WTC11 (cell line): ENCODE results near the gene MAGI2. TPM values are rescaled to one million over a fixed set of nuclear protein-coding genes. Genes with fewer than 3 reads are reported as not detected.

Experiments
- ATAC-seq: fragments of 200-7000 bp; cut with Tn5 transposase; 2 replicates; pipeline ENCODE4 v1.10.0; 2021; ENCODE audit warnings: mild to moderate bottlenecking, moderate library complexity
- CTCF ChIA-PET: fragments of 300-600 bp; sonication (Branson Sonifier 250); formaldehyde crosslinking; loops from one replicate; lab custom pipeline; 2021; ENCODE audit warnings: antibody characterized with exemption; lab: Charles Lee
- POLR2A ChIA-PET: fragments of 350-600 bp; sonication (Branson Sonifier 250); formaldehyde crosslinking; loops from one replicate; lab custom pipeline; 2021; ENCODE audit warnings: antibody characterized with exemption; lab: Charles Lee
- DNase-seq: peaks from one replicate; pipeline ENCODE4 v3.0.0; 2021; ENCODE audit warnings: low spot score
- H3K27ac Mint-ChIP-seq: 2 replicates; pipeline ENCODE4 v1.8.0; 2021; ENCODE audit warnings: mixed read lengths
- H3K27me3 Mint-ChIP-seq: 2 replicates; pipeline ENCODE4 v1.8.0; 2021; ENCODE audit warnings: low read depth, mild to moderate bottlenecking, moderate library complexity, mixed read lengths
- H3K36me3 Mint-ChIP-seq: 2 replicates; pipeline ENCODE4 v1.8.0; 2021; ENCODE audit warnings: mixed read lengths
- H3K4me1 Mint-ChIP-seq: 2 replicates; pipeline ENCODE4 v1.8.0; 2022; ENCODE audit warnings: mixed read lengths
- H3K4me3 Mint-ChIP-seq: 2 replicates; pipeline ENCODE4 v1.8.0; 2021; ENCODE audit warnings: mild to moderate bottlenecking, moderate library complexity, mixed read lengths
- H3K9me3 Mint-ChIP-seq: 2 replicates; pipeline ENCODE4 v1.8.0; 2021; ENCODE audit warnings: mixed read lengths
- ATF2 ChIP-seq: sonication (generic); formaldehyde crosslinking; IDR thresholded peaks from 2 replicates; pipeline ENCODE4 v1.8.1; 2022; ENCODE audit warnings: low read depth, missing genetic modification reagents, borderline replicate concordance
- CREB1 ChIP-seq: sonication (generic); formaldehyde crosslinking; IDR thresholded peaks from 2 replicates; pipeline ENCODE4 v1.8.0; 2023; ENCODE audit warnings: mild to moderate bottlenecking, missing genetic modification reagents
- CTCF ChIP-seq: fragments of 200-600 bp; IDR thresholded peaks from 2 replicates; pipeline ENCODE4 v1.8.0; 2022; ENCODE audit warnings: antibody characterized with exemption
- E2F1 ChIP-seq: sonication (generic); formaldehyde crosslinking; IDR thresholded peaks from 2 replicates; pipeline ENCODE4 v1.8.0; 2022; ENCODE audit warnings: mild to moderate bottlenecking, missing genetic modification reagents
- JUN ChIP-seq: sonication (generic); formaldehyde crosslinking; IDR thresholded peaks from 2 replicates; pipeline ENCODE4 v1.8.0; 2023; ENCODE audit warnings: mild to moderate bottlenecking, missing genetic modification reagents
- MYBL2 ChIP-seq: sonication (generic); formaldehyde crosslinking; IDR thresholded peaks from 2 replicates; pipeline ENCODE4 v1.8.1; 2023; ENCODE audit warnings: mild to moderate bottlenecking, moderate library complexity, missing genetic modification reagents
- OVOL2 ChIP-seq: fragments of 250-450 bp; sonication (Bioruptor Pico); IDR thresholded peaks from 2 replicates; pipeline ENCODE4 v1.9.0; 2021; ENCODE audit warnings: mild to moderate bottlenecking, borderline replicate concordance
- PREB ChIP-seq: sonication (generic); formaldehyde crosslinking; IDR thresholded peaks from 2 replicates; pipeline ENCODE4 v1.8.1; 2022; ENCODE audit warnings: mild to moderate bottlenecking, missing genetic modification reagents, moderate library complexity, borderline replicate concordance
- PRRX2 ChIP-seq: fragments of 250-450 bp; sonication (Bioruptor Pico); IDR thresholded peaks from 2 replicates; pipeline ENCODE4 v1.8.0; 2021; ENCODE audit warnings: mild to moderate bottlenecking
- RORB ChIP-seq: fragments of 250-450 bp; sonication (Bioruptor Pico); IDR thresholded peaks from 2 replicates; pipeline ENCODE4 v1.9.0; 2021; ENCODE audit warnings: mild to moderate bottlenecking
- SMAD3 ChIP-seq: sonication (generic); formaldehyde crosslinking; IDR thresholded peaks from 2 replicates; pipeline ENCODE4 v1.8.0; 2022; ENCODE audit warnings: missing genetic modification reagents, mild to moderate bottlenecking, borderline replicate concordance
- TCF7 ChIP-seq: sonication (generic); formaldehyde crosslinking; IDR thresholded peaks from 2 replicates; pipeline ENCODE4 v1.8.0; 2022; ENCODE audit warnings: mild to moderate bottlenecking, low read depth, missing genetic modification reagents, moderate library complexity
- TP53 ChIP-seq: sonication (generic); formaldehyde crosslinking; IDR thresholded peaks from 2 replicates; pipeline ENCODE4 v1.8.1; 2023; ENCODE audit warnings: mild to moderate bottlenecking, missing genetic modification reagents
- ZBTB21 ChIP-seq: sonication (generic); formaldehyde crosslinking; IDR thresholded peaks from 2 replicates; pipeline ENCODE4 v1.8.1; 2023; ENCODE audit warnings: mild to moderate bottlenecking, missing genetic modification reagents, borderline replicate concordance
- ZNF416 ChIP-seq: fragments of 250-450 bp; sonication (Bioruptor Pico); IDR thresholded peaks from 2 replicates; pipeline ENCODE4 v1.9.0; 2021; ENCODE audit warnings: mild to moderate bottlenecking, inconsistent platforms
- ZNF423 ChIP-seq: fragments of 250-450 bp; sonication (Bioruptor Pico); IDR thresholded peaks from 2 replicates; pipeline ENCODE4 v2.1.2; 2022; ENCODE audit warnings: mild to moderate bottlenecking, moderate library complexity
- ZNF671 ChIP-seq: fragments of 250-450 bp; sonication (Bioruptor Pico); IDR thresholded peaks from 2 replicates; pipeline ENCODE4 v1.8.0; 2021; ENCODE audit warnings: mild to moderate bottlenecking
- total RNA-seq: library from RNA; stranded (reverse); gene quantifications from 3 replicates; pipeline ENCODE4 v1.2.3, GENCODE V29; 2021
- TF ChIP-seq, protein P1 (sequence below): fragments of 250-450 bp; sonication (Bioruptor Pico); IDR thresholded peaks from 2 replicates; pipeline ENCODE4 v1.9.0; 2021; ENCODE audit warnings: mild to moderate bottlenecking, borderline replicate concordance

MAGI2 gene
- total RNA-seq, 1 experiment from 2014 or later: 26.6 TPM

DNA sequence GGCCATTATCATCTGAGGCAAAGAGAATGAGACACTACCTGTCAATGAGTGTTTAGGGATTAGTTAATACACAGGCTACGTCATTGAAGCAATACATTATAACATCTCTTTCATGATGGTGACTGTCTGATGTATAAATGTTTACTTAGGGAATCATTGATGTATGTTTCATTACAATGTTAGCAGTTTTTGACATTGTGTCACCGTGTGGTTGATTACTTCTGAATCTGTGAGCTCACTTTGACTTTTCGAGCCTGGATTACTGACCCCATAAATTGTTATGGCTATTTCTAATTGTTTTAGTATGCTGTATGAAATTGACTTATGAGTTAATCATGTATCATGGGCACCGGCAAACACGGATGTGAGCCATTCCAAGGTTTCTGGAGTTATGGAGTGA, 494.0 kb downstream of the MAGI2 start:
- Mint-ChIP-seq H3K9me3 (no peaks in the 10 kb centered on the region), H3K4me1 (peaks cover 5% of the 10 kb centered on the region; the same call in 1 of the 2 replicates), H3K4me3 (no peak overlapping the region), H3K27ac (no peak overlapping the region), H3K27me3 (no peaks in the 10 kb centered on the region; the same call in 1 of the 2 replicates), H3K36me3 (no peaks in the 10 kb centered on the region)
- no peak for TF ChIP-seq TP53
- TF ChIP-seq OVOL2 (CRISPR knock-in tag): no peak
- TF ChIP-seq PREB (CRISPR knock-in tag): no peak
- TF ChIP-seq E2F1: no peak
- TF ChIP-seq RORB: no peak
- TF ChIP-seq ATF2: no peak
- no peak for TF ChIP-seq CTCF
- TF ChIP-seq TCF7 (CRISPR knock-in tag): no peak
- TF ChIP-seq, protein P1, sequence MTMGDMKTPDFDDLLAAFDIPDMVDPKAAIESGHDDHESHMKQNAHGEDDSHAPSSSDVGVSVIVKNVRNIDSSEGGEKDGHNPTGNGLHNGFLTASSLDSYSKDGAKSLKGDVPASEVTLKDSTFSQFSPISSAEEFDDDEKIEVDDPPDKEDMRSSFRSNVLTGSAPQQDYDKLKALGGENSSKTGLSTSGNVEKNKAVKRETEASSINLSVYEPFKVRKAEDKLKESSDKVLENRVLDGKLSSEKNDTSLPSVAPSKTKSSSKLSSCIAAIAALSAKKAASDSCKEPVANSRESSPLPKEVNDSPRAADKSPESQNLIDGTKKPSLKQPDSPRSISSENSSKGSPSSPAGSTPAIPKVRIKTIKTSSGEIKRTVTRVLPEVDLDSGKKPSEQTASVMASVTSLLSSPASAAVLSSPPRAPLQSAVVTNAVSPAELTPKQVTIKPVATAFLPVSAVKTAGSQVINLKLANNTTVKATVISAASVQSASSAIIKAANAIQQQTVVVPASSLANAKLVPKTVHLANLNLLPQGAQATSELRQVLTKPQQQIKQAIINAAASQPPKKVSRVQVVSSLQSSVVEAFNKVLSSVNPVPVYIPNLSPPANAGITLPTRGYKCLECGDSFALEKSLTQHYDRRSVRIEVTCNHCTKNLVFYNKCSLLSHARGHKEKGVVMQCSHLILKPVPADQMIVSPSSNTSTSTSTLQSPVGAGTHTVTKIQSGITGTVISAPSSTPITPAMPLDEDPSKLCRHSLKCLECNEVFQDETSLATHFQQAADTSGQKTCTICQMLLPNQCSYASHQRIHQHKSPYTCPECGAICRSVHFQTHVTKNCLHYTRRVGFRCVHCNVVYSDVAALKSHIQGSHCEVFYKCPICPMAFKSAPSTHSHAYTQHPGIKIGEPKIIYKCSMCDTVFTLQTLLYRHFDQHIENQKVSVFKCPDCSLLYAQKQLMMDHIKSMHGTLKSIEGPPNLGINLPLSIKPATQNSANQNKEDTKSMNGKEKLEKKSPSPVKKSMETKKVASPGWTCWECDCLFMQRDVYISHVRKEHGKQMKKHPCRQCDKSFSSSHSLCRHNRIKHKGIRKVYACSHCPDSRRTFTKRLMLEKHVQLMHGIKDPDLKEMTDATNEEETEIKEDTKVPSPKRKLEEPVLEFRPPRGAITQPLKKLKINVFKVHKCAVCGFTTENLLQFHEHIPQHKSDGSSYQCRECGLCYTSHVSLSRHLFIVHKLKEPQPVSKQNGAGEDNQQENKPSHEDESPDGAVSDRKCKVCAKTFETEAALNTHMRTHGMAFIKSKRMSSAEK: no peak
- ATAC-seq (no peak), DNase-seq (no peak)
- ChIA-PET POLR2A (no interaction called here), CTCF (no interaction called here)

DNA sequence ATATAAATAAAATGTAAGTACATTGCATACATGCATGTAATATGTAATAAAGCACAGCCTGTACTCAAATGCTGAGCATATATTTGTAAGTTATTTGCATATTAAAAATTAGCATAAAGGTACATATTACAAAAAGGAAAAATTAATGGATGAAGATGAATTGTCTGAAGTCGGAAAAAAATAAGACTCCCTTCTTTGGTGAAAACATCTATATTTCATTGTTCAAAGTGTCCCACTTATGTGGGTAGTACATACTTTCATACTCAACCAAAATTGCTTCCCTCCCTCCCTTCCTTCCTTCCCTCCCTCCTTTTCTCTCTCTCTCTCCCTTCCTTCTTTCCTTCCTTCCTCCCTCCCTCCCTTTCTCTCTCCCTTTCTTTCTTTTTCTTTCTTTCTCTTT, 498.1 kb downstream of the MAGI2 start:
- POLR2A ChIA-PET: no interaction called here
- no peaks in the 10 kb centered on the region for H3K36me3 Mint-ChIP-seq
- H3K4me1 Mint-ChIP-seq: peaks cover 5% of the 10 kb centered on the region; the same call in 1 of the 2 replicates
- TF ChIP-seq CREB1 (no peak), SMAD3 (CRISPR knock-in tag) (no peak)
- H3K4me3 Mint-ChIP-seq: no peak overlapping the region
- no peak for DNase-seq
- CTCF ChIA-PET: no interaction called here
- H3K27ac Mint-ChIP-seq: no peak overlapping the region
- H3K9me3 Mint-ChIP-seq: no peaks in the 10 kb centered on the region
- no peaks in the 10 kb centered on the region; the same call in 1 of the 2 replicates for H3K27me3 Mint-ChIP-seq
- ATAC-seq: no peak

GRCh38 chr7:78953726-78954363, 499.6 kb downstream of the MAGI2 start:
- CTCF ChIA-PET: no interaction called here
- Mint-ChIP-seq H3K4me1 (peaks cover 5% of the 10 kb centered on the region; the same call in 1 of the 2 replicates), H3K27ac (no peak overlapping the region), H3K9me3 (no peaks in the 10 kb centered on the region), H3K4me3 (no peak overlapping the region), H3K36me3 (no peaks in the 10 kb centered on the region), H3K27me3 (no peaks in the 10 kb centered on the region; the same call in 1 of the 2 replicates)
- POLR2A ChIA-PET: no interaction called here
- no peak for DNase-seq
- no peak for ATAC-seq
- TF ChIP-seq MYBL2 (CRISPR knock-in tag): no peak
- no peak for TF ChIP-seq PRRX2 (CRISPR knock-in tag)
- TF ChIP-seq JUN (CRISPR knock-in tag): no peak
- no peak for TF ChIP-seq CTCF
- TF ChIP-seq ZBTB21: no peak
- TF ChIP-seq ZNF416 (CRISPR knock-in tag): no peak
- TF ChIP-seq ZNF423 (CRISPR knock-in tag): no peak
- TF ChIP-seq PREB (CRISPR knock-in tag): no peak
- TF ChIP-seq ZNF671 (CRISPR knock-in tag): no peak
